ENCODE data around the gene HTT.
"Not testable (repeated sequence)": the region's sequence is repeated elsewhere in the genome, so short reads cannot be mapped to it uniquely, and the experiment has no call there.

Gene HTT

DNA sequence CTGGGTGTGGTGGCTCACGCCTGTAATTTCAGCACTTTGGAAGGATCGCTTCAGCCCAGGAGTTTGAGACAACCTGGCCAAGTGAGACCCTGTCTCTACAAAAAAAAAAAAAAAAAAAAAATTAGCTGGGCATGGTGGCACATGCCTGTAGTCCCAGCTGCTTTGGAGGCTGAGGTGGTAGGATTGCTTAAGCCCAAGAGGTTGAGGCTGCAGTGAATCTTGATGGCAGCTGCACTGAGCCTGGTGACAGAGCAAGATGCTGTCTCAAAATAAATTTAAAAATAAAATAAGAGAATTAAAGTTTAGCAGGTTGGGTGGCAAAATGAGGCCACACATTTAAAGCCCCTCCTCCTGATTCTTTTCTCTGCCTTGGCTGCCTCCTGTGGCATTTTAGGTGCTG lies 47.1 kb downstream of the HTT start:
- no peak for DNase-seq (ENCODE audit: low spot score)

DNA sequence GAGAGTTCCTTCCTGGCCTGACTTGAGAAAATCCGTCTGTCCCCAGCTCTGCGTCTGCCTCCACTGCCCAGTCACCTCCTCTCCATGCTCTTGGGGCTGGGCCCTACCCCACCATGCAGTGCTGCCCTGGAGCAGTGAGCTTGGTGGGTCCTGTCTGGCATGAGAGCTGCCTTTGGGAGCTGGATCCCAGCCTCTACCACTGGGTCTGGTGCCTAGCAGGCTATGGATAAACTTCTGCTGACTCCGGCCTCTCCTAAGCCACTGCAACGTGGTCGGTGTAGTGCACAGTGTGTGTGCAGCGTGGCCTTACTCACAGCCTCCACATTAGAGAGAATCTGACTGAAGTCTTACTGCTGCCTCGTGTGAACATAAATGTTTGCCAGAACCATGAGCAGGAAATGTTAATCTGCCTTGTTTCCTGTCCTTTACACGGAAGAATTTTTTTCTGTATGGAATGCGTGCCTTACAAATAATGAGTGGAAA lies 47.6 kb downstream of the HTT start:
- DNase-seq (ENCODE audit: low spot score), result no peak

DNA sequence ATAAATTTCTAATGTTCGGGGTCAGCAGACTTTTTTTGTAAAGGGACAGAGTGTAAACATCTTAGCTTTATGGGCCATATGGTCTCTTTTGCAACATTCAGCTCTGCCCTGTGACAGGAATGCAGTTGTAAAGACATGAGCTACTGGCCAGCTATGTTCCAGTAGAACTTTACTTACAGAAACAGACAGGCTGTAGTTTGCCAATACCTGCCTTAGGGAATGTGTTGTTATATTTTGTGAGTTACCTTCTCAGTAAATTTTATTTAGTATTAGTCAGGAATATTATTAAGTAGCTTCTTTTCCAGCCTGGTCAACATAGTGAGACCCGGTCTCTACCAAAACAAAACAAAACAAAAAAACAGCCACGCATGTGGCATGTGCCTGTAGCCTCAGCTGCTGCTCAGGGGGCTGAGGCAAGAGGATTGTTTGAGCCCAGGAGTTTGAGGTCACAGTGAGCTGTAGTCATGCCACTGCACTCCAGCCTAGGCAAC lies 48.7 kb downstream of the HTT start:
- DNase-seq (ENCODE audit: low spot score), result peak; percentile 37

DNA sequence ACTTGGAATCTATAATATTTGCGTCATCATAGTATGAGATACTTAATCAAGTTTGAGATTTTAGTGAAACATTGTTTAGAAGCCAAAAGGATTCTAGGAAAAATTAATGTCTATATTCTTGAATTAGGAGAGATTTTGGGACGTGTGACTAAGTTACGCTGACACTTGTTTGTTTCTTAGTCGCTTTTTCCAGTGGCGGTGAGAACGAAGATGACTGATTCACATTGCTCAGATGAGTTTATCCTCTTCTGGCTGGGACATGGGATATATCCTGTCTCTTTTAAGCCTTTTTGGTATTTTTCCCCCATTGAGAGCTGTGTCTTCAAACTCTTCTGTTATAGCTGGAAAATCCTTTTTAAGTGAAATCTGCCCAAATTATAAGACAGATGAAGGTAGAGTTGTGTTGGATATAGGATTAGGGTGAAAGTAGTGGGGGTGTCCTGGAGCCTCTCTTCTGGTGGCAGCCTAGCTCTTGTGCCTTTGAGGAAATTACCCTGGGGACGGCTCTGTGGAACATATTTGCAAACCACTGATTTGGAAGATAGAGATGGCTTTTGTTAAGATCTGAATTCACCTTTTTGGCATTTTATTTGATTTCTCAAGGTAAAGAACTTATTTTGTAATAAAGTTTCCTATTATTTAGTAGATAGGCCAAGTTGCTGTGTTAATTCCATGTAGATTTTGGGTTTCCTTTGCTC lies 49.7 kb downstream of the HTT start:
- DNase-seq (ENCODE audit: low spot score), result no peak

DNA sequence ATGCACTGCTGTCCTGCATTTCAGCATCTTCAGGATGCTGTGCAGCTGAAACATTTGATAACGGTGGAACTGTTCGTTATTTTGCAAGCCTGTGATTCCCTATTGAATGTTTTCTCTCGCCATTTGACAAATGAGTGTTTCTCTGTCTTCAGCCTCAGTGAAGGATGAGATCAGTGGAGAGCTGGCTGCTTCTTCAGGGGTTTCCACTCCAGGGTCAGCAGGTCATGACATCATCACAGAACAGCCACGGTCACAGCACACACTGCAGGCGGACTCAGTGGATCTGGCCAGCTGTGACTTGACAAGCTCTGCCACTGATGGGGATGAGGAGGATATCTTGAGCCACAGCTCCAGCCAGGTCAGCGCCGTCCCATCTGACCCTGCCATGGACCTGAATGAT lies 52.6 kb downstream of the HTT start:
- no peak for DNase-seq (ENCODE audit: low spot score)

DNA sequence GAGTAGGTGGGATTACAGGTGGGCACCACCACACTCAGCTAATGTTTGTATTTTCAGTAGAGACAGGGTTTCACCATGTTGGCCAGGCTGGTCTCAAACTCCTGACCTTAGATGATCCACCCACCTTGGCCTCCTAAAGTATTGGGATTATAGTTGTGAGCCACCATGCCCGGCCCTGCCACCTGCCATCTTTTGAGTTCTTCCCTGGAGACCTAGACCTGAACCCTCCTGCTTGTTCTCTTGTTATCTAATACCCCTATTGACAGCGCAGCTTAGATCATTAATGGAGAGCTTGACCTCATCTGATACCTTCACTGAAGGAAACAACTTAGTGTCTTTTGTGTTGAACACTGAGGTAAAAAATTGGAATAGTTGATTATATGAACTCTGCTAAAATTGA lies 53.6 kb downstream of the HTT start:
- no peak for DNase-seq (ENCODE audit: low spot score)

DNA sequence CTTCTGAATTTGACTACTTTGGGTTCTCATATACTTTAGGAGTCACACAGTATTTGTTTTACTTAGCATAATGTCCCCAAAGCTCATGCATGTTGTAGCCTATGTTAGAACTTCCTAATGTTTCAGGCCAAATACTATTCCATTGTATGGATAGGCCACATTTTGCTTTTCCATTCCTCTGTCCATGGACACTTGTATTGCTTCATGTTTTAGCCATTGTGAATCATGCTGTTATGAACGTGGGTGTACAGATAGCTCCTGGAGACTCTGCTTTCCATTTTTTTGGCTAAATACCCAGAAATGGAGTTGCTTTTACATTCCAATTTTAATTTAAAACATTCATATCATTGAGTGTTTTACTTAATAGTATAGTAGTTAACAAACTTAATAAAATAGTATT lies 54.5 kb downstream of the HTT start:
- DNase-seq (ENCODE audit: low spot score), result no peak

DNA sequence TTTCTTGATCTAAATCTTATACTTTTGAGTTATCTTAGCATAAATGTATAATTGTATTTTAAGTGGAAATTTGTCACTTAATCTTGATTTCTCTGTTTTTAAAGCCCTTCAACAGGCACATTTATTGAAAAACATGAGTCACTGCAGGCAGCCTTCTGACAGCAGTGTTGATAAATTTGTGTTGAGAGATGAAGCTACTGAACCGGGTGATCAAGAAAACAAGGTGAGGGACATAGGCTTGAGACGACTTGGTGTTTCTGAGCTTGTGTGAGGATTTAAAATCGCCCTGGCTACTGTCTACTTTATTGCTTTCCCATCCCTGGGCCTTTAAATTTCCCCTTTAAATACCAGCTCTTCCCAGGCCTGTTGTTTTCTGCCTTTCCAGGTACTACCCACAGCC lies 55.7 kb downstream of the HTT start:
- DNase-seq (ENCODE audit: low spot score), result no peak

DNA sequence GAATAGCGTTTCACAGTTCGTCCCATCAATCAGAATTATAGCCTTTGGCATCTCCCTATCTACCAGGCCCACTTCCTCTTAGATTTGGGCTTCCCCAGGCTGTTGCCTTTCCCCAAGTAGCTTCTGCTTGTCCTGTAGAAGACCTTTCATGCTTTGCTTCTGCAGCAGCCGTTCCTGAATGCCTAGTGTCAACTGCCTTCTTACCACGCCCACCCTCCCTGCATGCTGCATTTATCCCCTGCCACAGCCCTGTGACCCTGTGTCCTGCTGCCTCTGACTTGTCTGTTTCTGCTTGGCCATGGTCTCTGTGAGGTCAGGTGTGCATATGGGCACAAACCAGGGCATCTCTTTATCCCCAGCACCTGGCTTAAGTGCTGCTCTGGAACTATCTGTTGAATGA lies 56.3 kb downstream of the HTT start:
- DNase-seq (ENCODE audit: low spot score), result no peak

DNA sequence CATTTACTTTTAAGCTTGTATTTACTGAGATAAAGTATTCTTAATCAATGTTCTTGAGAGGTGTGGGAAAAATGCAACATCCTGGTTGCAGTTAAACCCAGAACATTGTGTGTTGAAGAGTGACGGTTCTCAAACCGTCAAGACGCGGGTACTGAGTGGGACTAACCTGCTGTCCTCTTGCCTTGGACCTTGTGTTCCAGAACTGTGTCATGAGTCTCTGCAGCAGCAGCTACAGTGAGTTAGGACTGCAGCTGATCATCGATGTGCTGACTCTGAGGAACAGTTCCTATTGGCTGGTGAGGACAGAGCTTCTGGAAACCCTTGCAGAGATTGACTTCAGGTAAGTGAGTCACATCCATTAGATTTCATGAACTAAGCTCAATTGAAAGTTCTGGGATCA lies 59.7 kb downstream of the HTT start:
- no peak for DNase-seq (ENCODE audit: low spot score)

DNA sequence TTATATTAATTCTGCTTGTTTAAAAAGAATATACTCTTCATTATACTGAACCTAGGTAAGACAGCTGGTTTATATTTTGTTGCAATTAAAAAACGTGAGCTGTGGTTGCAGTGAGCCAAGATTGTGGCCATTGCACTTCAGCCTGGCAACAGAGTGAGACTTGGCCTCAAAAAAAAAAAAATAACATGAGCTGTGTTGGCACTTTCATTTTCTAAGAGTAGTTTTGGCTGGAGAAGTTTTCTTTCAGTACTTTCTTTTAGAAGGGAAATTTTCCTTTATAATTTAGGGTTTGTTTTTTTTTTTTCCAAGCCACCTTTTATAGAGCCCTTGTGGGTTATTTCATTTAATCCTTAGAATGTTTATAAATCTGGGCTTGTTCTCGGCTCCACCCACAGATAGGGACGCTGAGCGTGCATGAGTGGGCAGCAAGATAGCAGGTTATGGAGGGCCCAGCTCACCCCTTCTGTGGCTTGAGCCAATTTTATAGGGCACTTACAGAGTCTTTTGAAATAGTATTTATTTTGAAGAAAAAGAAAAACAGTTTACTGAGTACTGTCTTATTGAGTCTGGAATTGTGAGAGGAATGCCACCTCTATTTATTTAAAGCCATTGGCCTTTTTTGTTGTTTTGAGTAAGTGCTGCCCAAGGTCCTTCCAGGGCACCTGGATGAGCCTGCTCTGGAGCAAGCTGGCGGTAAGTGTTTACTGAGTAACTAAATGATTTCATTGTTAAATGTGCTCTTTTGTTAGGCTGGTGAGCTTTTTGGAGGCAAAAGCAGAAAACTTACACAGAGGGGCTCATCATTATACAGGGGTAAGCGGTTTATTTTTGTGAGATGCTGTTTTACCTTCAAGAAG lies 60.9 kb downstream of the HTT start:
- no peak for DNase-seq (ENCODE audit: low spot score)

DNA sequence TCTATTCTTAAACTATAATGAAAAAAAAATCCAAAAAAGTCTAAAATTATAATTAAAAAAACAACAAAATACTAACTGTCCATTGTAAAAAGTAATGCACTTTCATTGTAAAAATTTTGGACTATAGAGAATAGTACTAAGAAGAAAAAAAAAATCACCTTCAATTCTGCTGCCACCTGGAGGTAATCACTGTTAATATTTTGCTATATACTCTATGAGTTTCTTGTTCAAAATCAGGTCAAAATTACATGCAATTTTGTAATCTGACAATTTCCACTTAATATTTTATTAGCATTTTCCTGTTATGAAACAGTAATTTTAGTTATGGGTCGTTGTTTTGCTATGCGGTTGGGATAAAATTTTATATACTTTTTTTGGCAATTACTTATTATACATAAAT lies 62.0 kb downstream of the HTT start:
- no peak for DNase-seq (ENCODE audit: low spot score)

DNA sequence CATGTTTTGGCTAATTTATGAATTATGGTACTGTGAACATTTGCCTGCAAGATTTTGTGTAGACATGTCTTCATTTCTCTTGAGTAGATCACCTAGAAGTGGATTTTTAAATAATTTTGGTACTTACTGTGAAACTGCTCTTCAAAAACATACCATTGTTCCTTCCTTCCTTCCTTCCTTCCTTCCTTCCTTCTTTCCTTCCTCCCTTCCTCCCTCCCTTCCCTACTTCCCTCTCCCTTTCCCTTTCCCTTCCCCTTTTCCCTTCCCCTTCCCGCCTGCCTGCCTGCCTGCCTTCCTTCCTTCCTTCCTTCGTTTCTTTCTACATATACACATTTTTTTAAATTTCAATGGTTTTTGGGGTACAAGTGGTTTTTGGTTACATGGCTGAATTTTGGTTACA lies 63.4 kb downstream of the HTT start:
- DNase-seq (ENCODE audit: low spot score), result no peak

DNA sequence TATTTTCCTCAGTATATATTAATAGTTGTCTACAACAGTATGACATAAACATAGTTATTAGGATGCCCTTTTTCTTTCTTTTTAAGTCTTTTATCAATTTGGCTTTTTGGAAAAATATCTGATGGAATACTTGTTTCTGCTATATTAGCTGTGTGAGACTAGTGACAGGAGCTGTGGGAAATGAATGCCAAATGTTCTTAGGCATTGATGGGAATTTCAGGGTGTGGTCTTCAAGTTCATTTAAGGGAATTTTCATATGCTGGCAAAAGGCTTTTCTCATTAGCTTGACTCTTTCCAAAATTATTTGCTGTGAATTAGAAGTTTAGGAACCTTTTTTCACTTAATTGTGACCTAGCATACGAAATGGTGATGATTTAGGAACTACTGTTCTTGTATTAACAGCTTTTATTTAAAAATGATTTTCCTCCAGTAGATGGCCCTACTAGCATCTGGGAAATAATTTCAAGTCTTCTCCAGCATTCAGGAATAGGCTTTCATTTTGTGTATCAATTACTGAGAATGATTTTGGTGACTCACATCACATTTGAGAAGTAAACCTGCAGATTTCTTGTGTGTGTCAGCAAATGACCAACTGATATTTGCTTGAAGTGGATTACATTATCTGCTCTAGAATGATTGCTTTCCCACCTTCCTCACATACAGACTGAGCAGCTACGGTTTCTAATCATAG lies 70.9 kb downstream of the HTT start:
- DNase-seq (ENCODE audit: low spot score), result no peak

DNA sequence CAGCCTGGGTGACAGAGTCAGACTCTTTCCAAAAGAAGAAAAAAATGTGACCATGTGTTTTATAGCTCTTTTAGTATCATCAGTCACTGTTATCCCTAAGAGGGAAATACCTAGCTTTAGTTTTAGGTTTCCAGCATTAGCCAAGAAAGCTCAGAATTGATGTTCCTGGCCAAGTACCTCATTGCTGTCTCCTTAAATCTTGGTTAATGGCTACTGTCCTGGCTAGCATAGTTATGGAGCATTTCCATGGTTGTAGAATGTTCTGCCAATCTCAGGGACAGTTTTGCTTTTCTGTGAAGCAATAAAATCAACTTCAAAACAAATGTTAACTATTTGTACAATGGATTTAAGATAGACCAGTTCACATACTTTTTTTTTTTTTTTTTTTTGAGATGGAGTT lies 74.4 kb downstream of the HTT start:
- DNase-seq (ENCODE audit: low spot score), result no peak

DNA sequence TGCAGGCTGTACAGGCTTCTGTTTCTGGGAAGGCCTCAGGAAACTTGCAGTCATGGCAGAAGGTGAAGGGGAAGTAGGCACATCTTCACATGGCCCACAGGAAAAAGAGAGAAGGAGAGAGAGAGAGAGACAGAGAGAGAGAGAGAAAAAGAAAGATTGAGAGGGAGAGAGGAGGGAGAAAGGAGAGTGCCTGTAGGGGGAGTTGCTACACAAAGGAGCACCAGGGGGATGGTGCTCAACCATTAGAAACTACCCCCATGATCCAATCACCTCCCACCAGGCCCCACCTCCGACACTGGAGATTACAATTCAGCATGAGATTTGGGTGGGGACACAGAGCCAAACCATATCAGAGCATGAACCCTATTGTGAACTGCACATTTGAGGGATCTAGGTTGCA lies 76.8 kb downstream of the HTT start:
- DNase-seq (ENCODE audit: low spot score), result not testable (repeated sequence)

DNA sequence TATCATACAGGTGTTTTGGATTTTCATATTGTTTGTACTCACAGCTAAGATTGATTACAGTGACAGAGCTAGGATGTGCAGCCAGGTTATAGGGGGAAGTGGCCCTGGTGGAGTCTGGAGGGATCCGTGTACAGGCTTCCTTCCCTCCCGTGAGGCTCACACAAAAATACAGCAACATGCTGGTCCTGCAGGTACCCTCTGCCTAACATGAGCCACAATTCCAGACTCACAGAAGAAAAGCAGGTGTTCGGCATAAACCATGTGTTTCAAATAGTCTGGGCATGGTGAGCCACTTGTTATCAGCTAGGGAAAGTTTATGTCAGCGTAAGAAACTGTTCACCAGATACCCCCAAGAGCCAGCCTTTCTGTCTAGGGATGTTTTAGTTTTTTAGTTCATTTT lies 82.9 kb downstream of the HTT start:
- no peak for DNase-seq (ENCODE audit: low spot score)

DNA sequence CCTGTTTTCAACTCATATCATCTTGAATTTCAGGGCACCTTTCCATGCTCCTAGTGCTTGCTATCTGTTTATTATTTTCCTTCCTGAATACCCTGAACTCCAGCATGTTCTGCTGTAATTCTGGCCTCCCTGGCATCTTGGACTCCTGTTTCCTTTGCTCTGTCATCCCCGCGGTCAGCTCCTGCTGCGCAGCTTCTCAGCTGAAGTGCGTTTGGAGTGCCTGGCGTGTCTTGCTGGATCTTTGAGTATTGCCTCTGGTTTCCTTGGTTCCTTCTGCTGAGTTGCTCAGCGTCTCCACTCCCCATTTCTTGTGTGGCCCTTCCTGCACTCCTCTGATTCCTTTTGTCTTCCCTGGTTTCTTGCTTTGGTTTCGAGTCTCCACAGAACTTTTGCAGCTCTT lies 84.4 kb downstream of the HTT start:
- no peak for DNase-seq (ENCODE audit: low spot score)

DNA sequence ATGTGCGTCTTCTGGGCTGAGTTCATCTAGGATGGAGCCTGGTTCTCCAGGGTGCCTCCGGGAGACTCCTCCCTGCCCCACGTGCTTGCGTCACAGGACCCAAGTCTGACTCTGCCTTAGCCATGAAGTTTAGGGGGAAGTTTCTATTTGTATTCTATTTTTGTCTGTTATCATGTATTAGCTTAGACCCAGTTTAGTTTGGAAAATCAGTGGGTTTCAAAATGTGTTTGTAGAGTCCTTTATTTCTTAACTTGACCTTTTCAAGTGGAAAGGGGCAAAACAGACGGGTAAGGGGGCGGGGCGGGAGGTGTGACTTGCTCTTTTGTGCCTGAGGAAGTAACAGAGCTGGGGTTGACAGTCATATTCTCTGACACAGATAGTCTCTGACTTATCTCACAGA lies 86.0 kb downstream of the HTT start:
- DNase-seq (ENCODE audit: low spot score), result no peak

DNA sequence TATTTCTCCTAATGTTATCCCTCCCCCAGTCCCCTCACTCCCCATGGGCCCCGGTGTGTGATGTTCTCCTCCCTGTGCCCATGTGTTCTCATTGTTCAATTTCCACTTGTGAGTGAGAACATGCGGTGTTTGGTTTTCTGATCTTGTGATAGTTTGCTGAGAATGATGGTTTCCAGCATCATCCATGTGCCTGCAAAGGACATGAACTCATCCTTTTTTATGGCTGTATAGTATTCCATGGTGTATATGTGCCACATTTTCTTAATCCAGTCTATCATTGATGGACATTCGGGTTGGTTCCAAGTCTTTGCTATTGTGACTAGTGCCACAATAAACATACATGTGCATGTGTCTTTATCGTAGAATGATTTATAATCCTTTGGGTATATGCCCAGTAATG lies 86.6 kb downstream of the HTT start:
- DNase-seq (ENCODE audit: low spot score), result not testable (repeated sequence)

DNA sequence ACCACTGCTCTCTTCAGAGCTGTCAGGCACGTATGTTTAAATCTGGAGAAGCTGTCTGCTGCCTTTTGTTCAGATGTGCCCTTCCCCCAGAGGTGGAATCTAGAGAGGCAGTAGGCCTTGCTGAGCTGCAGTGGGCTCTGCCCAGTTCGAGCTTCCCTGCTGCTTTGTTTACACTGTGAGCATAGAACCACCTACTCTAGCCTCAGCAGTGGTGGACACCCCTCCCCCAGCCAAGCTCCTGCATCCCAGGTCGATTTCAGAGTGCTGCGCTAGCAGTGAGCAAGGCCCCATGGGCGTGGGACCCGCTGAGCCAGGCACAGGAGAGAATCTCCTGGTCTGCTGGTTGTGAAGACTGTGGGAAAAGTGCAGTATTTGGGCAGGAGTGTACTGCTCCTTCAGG lies 92.0 kb downstream of the HTT start:
- not testable (repeated sequence) for DNase-seq (ENCODE audit: low spot score)

DNA sequence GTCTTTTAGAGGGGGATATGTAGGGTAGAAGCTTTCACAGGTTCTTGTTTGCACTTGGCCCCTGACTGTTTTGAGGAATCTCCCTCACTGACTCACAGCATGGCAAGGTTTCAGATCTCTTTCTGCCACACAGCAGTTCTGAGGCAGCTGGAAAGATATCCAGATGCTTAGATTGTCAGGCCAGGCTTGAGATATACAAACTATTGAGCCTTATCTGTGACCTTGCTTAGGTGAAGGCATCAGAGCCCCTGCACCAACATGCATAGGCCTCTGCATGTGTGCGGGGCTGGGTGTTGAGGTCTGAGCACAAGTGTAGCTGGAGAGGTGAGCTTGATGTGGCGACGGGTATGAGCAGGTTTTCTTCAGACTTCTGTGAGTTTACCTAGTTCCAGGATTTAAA lies 93.5 kb downstream of the HTT start:
- peak; percentile 35 for DNase-seq (ENCODE audit: low spot score)
